ENCODE measurements around the gene BDKRB1. TPM values are rescaled to one million over a fixed set of nuclear protein-coding genes. Genes with fewer than 3 reads are reported as not detected.

BDKRB1 gene
- total RNA-seq, 1 experiment from 2014 or later, result not detected

GRCh38 chr14:96231056-96231455 lies 25.0 kb upstream of the BDKRB1 start:
- H3K14ac ChIP-seq (ENCODE audit: insufficient read depth, low read length), result no peak overlapping the region
- peaks cover 6% of the 10 kb centered on the region for H3K4me1 ChIP-seq (ENCODE audit: insufficient read depth, low read length)
- H4K20me1 ChIP-seq (ENCODE audit: control insufficient read depth, insufficient read depth, insufficient read length), result no peaks in the 10 kb centered on the region
- no peak overlapping the region for H2AK5ac ChIP-seq (ENCODE audit: insufficient read length, low read length)
- H3K4me1 Mint-ChIP-seq, result peaks cover 14 to 20% of the 10 kb centered on the region in 2 experiments
- H3K23ac ChIP-seq (ENCODE audit: insufficient read length, low read depth, low read length), result no peak overlapping the region
- TF ChIP-seq CTCF (conservative IDR thresholded peaks at IDR 0.05), result no peak
- no peak overlapping the region for H2BK5ac ChIP-seq (ENCODE audit: insufficient read length, low read length)
- H2AFZ ChIP-seq (ENCODE audit: low read length), result no peak overlapping the region
- H2BK20ac ChIP-seq (ENCODE audit: low read depth, low read length, poor library complexity, severe bottlenecking), result no peak overlapping the region
- no peak overlapping the region for H3K27ac ChIP-seq (ENCODE audit: insufficient read length, low read depth, low read length)
- H2BK12ac ChIP-seq (ENCODE audit: insufficient read length, low read depth, low read length), result no peak overlapping the region
- H4K8ac ChIP-seq (replicated peaks; ENCODE audit: insufficient read length, low read depth, low read length), result no peak overlapping the region
- H3K23me2 ChIP-seq (ENCODE audit: insufficient read length, low read depth, low read length, poor library complexity, severe bottlenecking), result no peaks in the 10 kb centered on the region
- no peak overlapping the region for H3K27ac Mint-ChIP-seq
- no peak overlapping the region for H3K56ac ChIP-seq (ENCODE audit: insufficient read length, low read depth, low read length)
- no peak for DNase-seq
- H3K4ac ChIP-seq (ENCODE audit: low read depth, low read length), result no peak overlapping the region
- H3K9me3 ChIP-seq (ENCODE audit: control insufficient read depth, low read depth, low read length), result peaks cover 5% of the 10 kb centered on the region
- no peak overlapping the region for H4K5ac ChIP-seq (ENCODE audit: insufficient read length, low read depth, low read length)
- no peaks in the 10 kb centered on the region for H3K79me1 ChIP-seq (ENCODE audit: insufficient read depth, low read depth, low read length, poor library complexity, severe bottlenecking)
- peaks cover 9 to 12% of the 10 kb centered on the region in 2 experiments for H3K9me3 Mint-ChIP-seq
- H2BK120ac ChIP-seq (ENCODE audit: low read depth, low read length, poor library complexity, severe bottlenecking), result no peak overlapping the region
- H3K4me3 Mint-ChIP-seq, result no peak overlapping the region
- no peak overlapping the region for H4K91ac ChIP-seq (ENCODE audit: insufficient read length, low read depth, low read length)
- no peak overlapping the region for H2BK15ac ChIP-seq (ENCODE audit: low read depth, low read length)
- no peak overlapping the region for H3T11ph ChIP-seq (ENCODE audit: low read length)
- peaks cover 0 to 9% (median 0%) of the 10 kb centered on the region in 3 experiments; a peak in 4 of 7 replicates for H3K36me3 Mint-ChIP-seq (ENCODE audit: insufficient read depth in 1 of 3, low read depth in 3 of 3)
- H3K9ac ChIP-seq (ENCODE audit: extremely low read depth, insufficient read length, low read length), result no peak overlapping the region
- peaks cover 3% of the 10 kb centered on the region; the same call in 1 of the 2 replicates for H3K27me3 Mint-ChIP-seq (ENCODE audit: low read depth)
- no peak overlapping the region for H3K4me2 ChIP-seq (ENCODE audit: insufficient read depth, insufficient read length, low read length)
- no CpG with 5 or more reads among the region's 4 CpGs for WGBS (ENCODE audit: extremely low coverage, insufficient read length, low lambda C conversion rate)
- no peak overlapping the region for H3K18ac ChIP-seq (ENCODE audit: insufficient read length, low read depth, low read length)
- H3K79me2 ChIP-seq (ENCODE audit: insufficient read depth, low read length), result no peaks in the 10 kb centered on the region
- H3K27me3 ChIP-seq (ENCODE audit: insufficient read depth, low read length), result no peaks in the 10 kb centered on the region

Measured in H9 (cell line).